T follicular helper cell (primary cell): ENCODE results near the gene DCC.

ENCODE experiments used
- DNase-seq: peaks from one replicate; pipeline ENCODE4 v3.0.0-alpha.2; 2020; ENCODE audit warnings: low read depth

DCC gene

GRCh38 chr18:52920665-52921064 is 580.7 kb downstream of the DCC start:
- no peak for DNase-seq

- no peak for DNase-seq
These were observed 593.4 kb downstream of the DCC start for GRCh38 chr18:52933356-52933755.

DNA sequence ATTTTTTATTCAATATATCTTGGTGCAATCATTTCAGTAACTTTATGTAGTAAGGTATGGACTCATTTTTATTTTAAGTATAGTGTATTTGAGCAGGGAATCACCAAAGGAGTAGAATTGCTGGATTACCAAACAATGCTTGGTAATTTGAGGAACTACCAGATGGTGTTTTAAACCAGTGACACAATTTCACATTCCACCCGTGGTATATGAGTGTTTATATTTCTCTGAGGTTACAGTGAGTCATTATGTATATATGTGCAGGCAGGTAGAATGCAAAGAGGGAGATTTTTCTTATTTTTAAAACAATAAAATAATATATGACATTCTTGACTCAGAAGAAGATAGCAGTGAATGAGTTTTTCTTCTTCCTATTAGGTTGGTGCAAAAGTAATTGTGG is 596.9 kb downstream of the DCC start:
- DNase-seq = no peak

DNA sequence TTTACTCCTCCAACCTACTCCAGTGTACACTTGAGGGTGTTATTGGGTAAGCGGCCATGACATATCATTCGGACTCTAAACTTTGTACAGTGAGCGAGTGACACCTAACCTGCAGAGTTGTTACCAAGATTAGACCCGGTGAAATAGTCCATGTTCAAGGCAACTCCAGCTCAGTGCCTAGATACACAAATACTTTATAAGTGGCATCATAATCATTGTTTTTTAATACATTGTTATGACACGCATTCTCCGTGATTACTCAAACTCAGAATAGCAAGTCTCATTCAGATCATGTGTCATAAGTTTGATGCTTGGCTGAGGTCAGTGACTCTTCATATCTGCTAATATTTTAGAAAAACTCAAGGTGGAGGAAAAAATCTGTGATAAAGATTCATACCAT is 597.8 kb downstream of the DCC start:
- DNase-seq = no peak

- no peak for DNase-seq
These were observed 605.6 kb downstream of the DCC start for GRCh38 chr18:52945552-52945951.

DNA sequence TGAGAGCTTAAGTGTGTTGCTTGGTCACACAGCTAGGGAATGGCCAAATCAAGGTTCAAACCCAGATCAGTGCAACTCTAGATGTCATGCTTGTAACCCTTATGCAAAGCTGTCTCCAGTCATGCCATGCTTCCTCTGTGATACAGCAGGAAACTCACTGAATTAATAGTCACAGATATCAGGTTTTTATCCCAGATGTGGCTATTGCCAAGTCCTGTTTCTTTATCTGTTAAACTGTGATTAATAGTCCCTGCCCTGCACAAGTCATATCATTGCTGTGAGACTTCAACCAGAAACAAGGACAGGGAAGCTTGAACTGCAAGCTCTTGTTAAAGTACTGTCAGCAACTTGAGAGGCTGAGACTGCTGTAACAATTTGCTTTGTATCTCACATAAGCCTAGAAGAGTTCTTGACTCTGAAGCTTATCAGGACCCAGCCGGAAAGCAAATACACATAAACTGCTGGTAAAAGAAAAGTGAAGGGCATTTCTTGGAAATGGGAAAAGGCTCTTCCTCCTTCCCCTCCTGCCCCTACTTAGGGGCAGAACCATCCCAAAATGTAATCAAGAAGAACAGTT is 609.0 kb downstream of the DCC start:
- no peak for DNase-seq

DNA sequence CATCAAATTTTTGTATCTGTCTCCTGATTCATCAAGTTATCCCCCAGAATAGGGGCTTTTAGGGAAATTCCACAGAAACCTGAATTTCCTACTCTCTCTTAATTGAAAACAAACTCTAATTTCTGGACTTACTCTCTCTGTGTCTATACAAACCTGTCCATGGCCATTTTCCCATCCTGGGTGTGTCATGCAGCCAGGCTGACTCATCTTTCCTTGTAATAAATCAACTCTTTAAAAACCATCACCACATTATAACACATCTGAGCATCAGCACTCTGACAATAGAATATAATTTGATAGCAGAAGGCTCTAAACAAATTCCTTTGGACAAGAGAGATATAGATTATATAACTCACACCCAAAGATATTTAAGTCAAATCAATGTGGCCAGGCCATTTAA is 610.2 kb downstream of the DCC start:
- no peak for DNase-seq

GRCh38 chr18:52953387-52953786 is 613.4 kb downstream of the DCC start:
- no peak for DNase-seq

DNA sequence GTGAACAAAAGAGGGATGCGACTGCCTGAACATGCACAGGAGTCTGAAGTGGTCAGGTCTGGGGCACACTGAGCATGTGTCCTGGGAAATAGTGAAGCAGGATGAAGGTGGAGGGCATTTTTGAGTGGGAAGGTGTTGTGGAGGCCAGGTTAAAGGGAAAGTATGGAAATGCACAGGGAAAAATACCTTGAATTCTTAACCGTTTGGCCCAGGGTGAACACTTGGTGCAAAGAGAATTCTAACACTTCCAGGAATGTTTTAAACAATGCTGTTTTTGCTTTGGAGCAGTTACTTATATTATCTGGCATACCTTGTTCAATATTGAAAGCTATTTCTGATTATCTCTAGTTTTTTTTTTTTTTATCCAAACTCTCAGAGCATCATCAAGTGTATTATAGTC is 623.5 kb downstream of the DCC start:
- no peak for DNase-seq

GRCh38 chr18:52970686-52971085 is 630.7 kb downstream of the DCC start:
- DNase-seq = no peak

DNA sequence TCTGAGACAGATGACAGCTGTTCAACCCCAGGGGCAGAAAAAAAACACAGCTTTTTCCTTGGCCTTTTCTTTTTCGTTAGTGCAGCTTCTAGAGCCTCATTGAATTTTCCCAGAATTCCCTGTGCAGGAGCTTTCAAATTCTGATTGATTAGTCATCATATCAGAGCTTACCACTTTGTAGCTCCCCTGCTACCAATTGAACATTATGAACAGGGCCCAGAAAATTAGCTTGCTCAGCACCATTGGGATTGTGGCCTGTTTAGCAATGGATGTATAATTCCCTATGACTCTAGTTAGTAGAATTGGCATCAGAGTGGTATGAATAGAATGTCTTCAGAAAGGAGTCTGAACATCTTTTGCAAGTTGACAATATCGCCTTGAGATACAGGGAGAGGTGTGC is 631.1 kb downstream of the DCC start:
- no peak for DNase-seq

GRCh38 chr18:52979892-52980291 is 639.9 kb downstream of the DCC start:
- DNase-seq = no peak

- no peak for DNase-seq
These were observed 651.2 kb downstream of the DCC start for GRCh38 chr18:52991246-52991645.

DNA sequence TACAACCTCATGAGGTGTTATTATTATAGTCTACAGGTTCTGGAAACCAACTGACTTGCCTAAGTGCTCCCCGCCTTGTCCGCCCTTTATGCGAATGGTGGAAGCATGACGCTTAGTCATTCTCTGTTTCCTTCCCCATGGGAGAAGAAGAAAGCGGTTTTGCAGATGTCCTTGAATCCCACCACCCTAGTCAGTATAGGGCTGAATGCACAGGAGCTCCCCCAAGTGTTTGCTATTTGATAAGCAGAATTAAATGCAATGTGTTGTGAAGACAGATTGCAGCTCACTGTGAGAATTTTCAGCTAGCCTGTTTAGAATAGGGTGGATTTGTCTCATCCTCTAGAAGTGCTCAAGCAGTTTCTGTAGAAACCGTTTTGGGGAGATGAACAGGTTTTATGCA is 652.0 kb downstream of the DCC start:
- DNase-seq = no peak

DNA sequence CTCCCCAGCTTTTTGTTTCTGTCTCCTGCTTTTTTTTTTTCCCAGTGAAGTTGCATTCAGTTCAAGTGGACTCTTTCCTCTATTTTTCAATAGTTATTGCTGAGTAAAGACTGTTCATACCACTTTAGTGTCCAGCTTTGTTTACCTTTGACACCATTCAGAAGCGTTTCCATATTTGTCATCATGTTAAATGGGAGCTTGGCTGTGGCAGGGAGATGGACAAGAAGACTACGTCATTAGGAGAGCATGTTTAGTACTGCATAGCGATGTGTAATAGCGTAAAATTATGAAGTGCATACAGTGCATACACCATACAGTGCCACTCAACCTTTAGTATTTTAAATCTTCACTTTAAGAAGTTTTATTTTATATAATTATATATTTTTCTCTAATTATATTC is 655.9 kb downstream of the DCC start:
- DNase-seq = no peak

GRCh38 chr18:52999633-53000032 is 659.6 kb downstream of the DCC start:
- DNase-seq = no peak

- DNase-seq = no peak
These were observed 664.8 kb downstream of the DCC start for GRCh38 chr18:53004798-53005197.

DNA sequence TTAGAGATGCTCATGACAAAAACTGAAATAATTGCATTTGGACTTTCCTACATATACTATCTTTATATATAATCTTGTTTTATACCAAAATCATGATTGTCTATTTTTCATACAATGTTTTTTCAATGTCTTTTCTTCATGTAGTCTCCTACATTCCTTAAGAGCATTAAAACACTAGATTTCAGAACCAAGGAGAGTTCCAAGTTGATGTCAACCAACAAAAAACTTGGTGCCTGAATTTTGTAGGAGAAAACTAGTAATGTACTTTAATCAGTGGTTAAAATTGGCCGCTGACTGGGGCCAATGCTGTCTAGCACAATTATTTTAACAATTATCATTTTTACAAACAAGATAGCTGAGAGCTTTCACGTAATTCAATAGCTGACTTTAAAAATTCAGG is 678.8 kb downstream of the DCC start:
- DNase-seq = no peak

- no peak for DNase-seq
These were observed 685.2 kb downstream of the DCC start for GRCh38 chr18:53025247-53025646.

- no peak for DNase-seq
These were observed 688.6 kb downstream of the DCC start for GRCh38 chr18:53028565-53028964.

DNA sequence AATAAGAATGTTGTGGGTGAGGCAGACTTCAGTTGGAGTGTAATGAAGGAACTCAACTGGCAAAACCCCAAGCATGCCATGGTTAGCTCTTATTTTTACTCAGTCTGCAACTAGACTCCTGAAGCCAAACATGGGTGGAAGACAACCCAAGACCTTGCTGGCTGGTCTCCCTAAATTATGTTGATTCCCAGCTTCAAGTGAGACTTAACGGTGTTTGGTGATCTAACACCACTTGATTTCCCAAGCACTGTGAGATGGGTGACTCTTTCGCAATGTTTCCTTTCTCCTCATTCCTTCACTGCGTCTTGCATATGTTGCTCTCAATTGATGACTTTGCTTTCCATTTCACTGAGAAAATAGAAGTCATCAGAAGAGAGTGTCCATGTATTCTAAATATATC is 693.1 kb downstream of the DCC start:
- DNase-seq = no peak

GRCh38 chr18:53038608-53039007 is 698.6 kb downstream of the DCC start:
- DNase-seq = no peak

GRCh38 chr18:53040286-53040685 is 700.3 kb downstream of the DCC start:
- no peak for DNase-seq

DNA sequence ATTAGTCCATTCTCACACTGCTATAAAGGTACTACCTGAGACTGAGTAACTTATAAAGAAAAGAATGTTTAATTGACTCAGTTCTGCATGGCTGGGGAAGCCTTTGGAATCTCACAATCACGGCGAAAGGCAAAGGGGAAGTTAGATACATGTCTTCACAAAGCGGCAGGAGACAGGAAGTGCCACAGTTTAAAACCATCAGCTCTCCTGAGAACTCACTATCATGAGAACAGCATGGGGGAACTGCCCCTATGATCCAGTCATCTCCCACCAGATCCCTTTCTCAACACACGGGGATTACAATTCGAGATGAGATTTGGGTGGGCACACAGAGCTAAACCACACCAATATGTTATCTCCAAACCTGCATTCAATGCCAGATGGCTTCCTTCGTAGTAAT is 716.1 kb downstream of the DCC start:
- DNase-seq = no peak

- no peak for DNase-seq
These were observed 730.8 kb downstream of the DCC start for GRCh38 chr18:53070788-53071187.
